HG03139 (cell line): Measurements from ENCODE around the gene FGD4.

ENCODE experiments used
- ATAC-seq: cut with Tn5 transposase; IDR thresholded peaks from one replicate; pipeline ENCODE4 v1.9.1; 2021; ENCODE audit not compliant: unreplicated experiment

FGD4 gene

DNA sequence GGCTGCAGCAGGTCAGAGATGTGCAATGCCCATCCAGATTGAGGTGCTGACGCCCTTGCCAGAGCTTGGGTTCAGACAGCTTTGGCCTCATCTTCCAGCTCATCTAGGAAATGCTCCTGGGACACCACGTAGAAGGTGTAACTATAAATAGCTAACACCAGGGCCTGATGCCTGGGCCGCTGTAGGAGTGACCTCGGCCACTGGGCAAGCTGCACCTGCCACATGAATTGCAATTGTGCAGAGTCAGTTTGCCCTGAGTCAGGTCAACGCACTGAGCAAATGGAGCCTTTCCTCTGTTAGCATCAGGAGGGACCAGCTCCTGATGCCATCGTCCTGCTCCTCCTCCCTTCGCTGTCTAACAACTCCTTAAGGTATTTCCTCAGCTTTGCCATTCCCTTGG, 262.3 kb downstream of the FGD4 start:
- ATAC-seq: no peak

GRCh38 chr12:32662665-32663064, 263.3 kb downstream of the FGD4 start:
- ATAC-seq: no peak

DNA sequence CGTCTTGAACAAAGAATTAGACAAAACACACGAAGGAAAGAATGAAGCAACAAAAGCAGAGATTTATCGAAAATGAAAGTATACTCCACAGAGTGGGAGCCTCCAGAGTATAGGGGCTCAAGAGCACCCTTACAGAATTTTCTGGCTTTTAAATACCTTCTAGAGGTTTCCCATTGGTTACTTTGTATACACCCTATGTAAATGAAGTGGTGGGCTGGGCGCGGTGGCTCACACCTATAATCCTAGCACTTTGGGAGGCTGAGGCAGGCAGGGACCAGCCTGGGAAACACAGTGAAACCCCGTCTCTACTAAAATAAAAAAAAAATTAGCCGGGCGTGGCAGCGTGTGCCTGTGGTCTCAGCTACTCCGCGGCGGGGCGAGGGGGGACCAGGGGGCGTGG, 266.7 kb downstream of the FGD4 start:
- ATAC-seq: no peak

GRCh38 chr12:32669584-32669983, 270.2 kb downstream of the FGD4 start:
- no peak for ATAC-seq

DNA sequence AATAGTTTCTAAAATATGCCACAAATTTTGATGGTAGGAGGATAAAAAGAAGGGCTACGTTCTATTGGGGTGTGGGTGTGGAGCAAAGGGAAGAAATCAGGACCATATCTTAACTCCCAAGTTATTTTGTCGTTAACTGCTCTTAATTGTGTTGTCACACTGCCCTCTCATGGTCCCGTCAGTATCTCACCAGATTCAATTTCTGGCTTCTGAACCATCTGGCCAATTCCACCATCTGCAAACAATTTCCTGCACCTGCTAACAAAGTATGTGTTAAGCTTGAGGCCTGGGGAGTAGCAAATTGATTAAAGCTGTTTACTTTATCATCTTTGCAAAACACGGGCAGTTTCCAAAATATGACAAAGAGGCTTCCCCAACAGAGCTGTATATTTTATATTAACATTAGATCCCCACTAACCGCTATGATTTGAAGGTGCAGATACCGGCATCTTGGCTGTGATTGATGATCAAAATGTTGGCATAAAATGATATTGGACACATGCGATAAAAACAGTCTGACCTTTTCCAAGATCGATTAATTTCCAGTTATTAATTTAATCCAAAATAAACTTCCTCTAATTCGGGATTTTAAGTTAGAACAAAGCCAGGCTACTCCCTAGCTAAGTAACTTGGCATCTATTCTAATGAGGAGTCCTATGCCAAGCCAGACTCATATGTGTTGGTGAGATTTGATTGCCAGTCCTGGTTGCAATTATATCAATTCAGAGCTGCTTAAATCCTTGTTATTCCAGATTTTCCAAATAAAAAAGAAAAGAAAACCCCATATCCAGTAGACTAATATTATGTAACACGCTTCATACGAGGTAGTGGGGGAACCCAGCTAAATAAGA, 272.8 kb downstream of the FGD4 start:
- no peak for ATAC-seq

DNA sequence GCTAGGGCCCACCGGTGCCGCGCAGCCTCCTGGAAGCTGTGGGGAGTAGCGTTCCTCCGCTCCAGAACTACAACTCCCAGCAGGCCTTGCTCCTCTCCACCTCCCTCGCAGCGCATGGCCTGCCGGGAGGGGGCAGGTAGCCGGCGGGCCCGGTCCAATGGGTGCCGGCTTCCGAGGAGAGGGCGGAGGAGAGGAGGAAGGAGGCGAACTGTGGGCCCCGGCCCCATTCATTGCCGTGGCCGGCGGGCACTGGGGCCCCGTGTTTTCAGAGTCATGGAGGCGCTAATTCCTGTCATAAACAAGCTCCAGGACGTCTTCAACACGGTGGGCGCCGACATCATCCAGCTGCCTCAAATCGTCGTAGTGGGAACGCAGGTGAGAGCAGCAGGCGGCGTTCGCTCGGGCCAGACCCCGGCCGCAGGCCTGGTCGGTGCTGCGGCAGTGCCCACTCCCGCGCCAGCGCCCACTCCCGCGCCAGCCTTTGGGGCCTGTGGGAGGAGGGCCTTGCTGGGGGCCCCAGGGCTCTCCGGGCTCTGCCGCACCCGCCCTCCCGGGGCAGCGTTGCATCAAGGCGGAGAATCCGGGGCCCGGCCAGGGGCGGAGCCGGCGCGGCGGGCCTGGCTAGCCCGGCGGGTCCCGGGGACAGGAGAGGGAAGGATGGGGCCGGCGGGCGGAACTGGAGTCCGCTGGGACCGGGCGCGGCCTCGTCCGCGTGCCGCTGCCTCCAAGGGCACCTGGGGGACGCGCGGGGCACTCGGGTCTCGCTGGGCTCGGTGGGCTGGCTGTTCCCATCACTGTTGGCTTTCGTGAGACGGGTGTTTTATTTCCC, 279.9 kb downstream of the FGD4 start, which contains the start of gene DNM1L:
Gene DNM1L, plus strand, starts transcription at position 211 of the 829 bp plus-strand sequence. Its CDS starts 63 bp downstream, at position 274.
- ATAC-seq: peak; percentile 96

DNA sequence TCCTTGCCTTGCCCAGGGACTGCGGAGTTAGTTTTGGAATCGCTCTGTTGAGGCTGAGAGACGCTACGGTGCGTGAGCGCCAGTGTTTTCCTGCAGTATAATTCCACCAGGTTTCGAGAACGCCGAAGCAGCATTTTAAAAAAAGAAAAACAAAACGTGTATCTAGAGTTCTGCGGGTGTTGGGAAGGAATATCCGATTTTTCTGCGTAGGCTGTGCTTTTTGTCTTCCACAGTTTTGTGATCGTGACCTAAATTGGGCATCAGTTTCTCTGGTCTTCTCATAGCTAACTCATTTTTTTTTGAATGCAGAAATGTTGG, 280.5 kb downstream of the FGD4 start:
- ATAC-seq: no peak

- ATAC-seq: no peak
These were observed 281.4 kb downstream of the FGD4 start for GRCh38 chr12:32680787-32681186.

DNA sequence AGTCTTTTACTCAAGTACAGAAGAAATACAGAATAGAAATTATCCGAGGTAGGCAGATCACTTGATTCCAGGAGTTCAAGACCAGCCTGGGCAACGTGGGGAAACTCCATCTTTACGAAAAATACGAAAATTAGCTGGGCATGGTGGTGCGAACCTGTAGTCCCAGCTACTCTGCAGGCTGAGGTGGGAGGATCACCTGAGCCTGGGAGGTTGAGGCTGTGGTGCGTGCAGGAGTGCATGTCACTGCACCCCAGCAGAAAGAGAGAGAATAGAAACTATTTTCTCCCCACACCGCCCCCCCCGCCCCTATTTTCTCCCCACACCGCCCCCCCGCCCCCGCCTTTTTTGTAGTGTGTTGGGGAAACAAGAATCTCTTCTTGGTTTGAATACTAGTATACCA, 281.9 kb downstream of the FGD4 start:
- ATAC-seq: no peak

- no peak for ATAC-seq
These were observed 287.0 kb downstream of the FGD4 start for GRCh38 chr12:32686340-32686739.

DNA sequence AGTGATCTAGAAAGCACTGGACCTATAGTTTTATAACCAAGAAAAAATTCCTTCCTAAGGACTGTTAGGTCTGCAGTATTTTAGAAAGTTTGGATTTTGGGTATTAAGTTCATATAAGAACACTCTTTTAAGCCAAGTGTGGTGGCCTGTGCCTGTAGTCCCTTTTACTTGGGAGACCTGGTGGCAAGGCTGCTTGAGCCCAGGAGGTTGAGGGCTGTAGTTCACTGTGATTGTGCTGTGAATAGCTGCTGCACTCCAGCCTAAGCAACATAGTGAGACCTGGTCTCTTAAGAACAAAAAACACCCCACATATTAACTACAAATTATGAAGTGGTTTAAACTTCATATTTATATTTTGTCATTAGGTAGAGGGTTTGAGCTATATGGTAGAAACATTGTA, 289.4 kb downstream of the FGD4 start:
- no peak for ATAC-seq

- no peak for ATAC-seq
These were observed 291.6 kb downstream of the FGD4 start for GRCh38 chr12:32690927-32691326.

DNA sequence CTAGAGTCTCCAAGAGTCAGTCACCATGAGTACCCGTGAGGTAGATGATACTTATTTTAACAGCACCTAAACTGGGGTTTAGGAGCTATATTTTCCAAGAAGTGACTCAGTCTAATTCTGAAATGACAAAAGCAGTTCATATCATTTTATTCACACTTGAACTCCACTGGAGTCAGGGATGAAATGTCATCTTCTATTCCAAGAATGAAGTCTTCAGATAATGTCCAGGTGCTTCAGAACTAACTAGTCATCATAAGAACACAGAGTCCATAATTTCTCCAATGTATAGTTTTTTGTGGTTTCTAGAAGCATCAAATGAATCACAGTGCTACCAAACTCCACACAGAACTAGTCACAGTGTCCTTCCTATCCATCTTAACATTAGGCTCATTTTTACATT, 293.0 kb downstream of the FGD4 start:
- no peak for ATAC-seq

GRCh38 chr12:32693036-32693435, 293.7 kb downstream of the FGD4 start:
- ATAC-seq: no peak
